Nephron (organoid): ENCODE data around the gene U2SURP.

Source experiments
- H3K27ac Mint-ChIP-seq, 3 experiments: 2 replicates each; pipeline ENCODE4 v1.8.0; 2020; ENCODE audit warnings: mixed read lengths in 3 of 3, mild to moderate bottlenecking in 2 of 3, moderate library complexity in 1 of 3
- H3K27me3 Mint-ChIP-seq: 2 replicates; pipeline ENCODE4 v1.8.0; 2021; ENCODE audit warnings: low read depth, mild to moderate bottlenecking, moderate library complexity, mixed read lengths
- H3K36me3 Mint-ChIP-seq: 2 replicates; pipeline ENCODE4 v1.8.0; 2020; ENCODE audit warnings: low read depth, mixed read lengths
- H3K4me1 Mint-ChIP-seq: 2 replicates; pipeline ENCODE4 v1.8.0; 2020; ENCODE audit warnings: mixed read lengths
- H3K4me3 Mint-ChIP-seq, 3 experiments: 2 replicates each; pipeline ENCODE4 v1.8.0; 2020; ENCODE audit warnings: mild to moderate bottlenecking in 3 of 3, mixed read lengths in 3 of 3, moderate library complexity in 2 of 3
- H3K9me3 Mint-ChIP-seq: 2 replicates; pipeline ENCODE4 v1.8.0; 2020; ENCODE audit warnings: mixed read lengths
- TF ChIP-seq, protein P1 (sequence below), 3 experiments: fragments of 200-600 bp; sonication (generic); IDR thresholded peaks; one replicate each; pipeline ENCODE4 v1.5.0; 2021; ENCODE audit warnings: antibody characterized with exemption in 3 of 3; ENCODE audit not compliant: unreplicated experiment in 3 of 3

U2SURP gene

DNA sequence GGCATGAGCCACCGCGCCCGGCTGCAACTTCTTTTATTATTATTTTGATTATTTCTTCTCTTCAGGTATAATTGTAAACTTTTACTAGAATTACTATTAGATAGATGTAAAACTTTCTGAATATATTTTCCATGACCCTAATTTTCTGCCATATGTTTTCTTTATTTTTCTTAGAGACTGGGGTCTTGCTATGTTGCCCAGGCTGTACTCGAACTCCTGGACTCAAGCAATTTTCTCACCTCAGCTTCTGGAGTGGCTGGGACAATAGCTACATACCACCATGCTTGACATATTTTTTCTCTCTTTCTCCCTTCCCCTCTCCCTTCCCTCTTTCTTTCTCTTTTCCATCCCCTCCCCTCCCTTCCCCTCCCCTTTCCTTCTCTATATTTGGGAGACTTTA lies 88.6 kb downstream of the U2SURP start:
- no peak overlapping the region for H3K4me3 Mint-ChIP-seq
- TF ChIP-seq, protein P1, sequence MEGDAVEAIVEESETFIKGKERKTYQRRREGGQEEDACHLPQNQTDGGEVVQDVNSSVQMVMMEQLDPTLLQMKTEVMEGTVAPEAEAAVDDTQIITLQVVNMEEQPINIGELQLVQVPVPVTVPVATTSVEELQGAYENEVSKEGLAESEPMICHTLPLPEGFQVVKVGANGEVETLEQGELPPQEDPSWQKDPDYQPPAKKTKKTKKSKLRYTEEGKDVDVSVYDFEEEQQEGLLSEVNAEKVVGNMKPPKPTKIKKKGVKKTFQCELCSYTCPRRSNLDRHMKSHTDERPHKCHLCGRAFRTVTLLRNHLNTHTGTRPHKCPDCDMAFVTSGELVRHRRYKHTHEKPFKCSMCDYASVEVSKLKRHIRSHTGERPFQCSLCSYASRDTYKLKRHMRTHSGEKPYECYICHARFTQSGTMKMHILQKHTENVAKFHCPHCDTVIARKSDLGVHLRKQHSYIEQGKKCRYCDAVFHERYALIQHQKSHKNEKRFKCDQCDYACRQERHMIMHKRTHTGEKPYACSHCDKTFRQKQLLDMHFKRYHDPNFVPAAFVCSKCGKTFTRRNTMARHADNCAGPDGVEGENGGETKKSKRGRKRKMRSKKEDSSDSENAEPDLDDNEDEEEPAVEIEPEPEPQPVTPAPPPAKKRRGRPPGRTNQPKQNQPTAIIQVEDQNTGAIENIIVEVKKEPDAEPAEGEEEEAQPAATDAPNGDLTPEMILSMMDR (IDR thresholded peaks at IDR 0.05; ENCODE audit: unreplicated experiment in 3 of 3) = no peak
- H3K27ac Mint-ChIP-seq = peak overlapping the region; percentile 9 to 71 (median 37)
- peaks cover 8% of the 10 kb centered on the region for H3K36me3 Mint-ChIP-seq
- no peaks in the 10 kb centered on the region for H3K27me3 Mint-ChIP-seq
- peaks cover 9% of the 10 kb centered on the region for H3K4me1 Mint-ChIP-seq
- H3K9me3 Mint-ChIP-seq = peaks cover 12% of the 10 kb centered on the region

DNA sequence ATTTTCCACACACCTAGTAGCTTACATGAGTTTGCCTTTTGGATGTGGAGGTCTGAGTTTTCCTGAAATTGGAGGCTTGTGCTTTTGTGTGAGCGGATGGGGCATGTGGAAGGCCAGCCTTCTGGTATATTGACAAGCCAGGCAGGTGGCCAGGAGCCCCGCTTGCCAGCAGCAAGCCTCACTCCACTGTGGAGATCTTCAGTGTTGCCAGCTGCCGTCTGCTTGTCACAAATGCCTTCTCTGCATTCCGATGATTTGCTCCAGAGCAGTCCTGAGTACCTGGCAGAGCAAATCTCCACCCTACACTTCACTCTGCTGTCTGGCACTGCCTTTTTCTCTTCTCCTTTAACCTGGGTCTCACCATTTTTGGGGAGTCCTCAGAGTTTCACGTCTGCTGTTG lies 89.1 kb downstream of the U2SURP start:
- Mint-ChIP-seq H3K27me3 (no peaks in the 10 kb centered on the region), H3K4me1 (peaks cover 9% of the 10 kb centered on the region), H3K27ac (peak overlapping the region; percentile 9 to 71 (median 37)), H3K4me3 (no peak overlapping the region), H3K36me3 (peaks cover 5% of the 10 kb centered on the region), H3K9me3 (peaks cover 9% of the 10 kb centered on the region)
- TF ChIP-seq, protein P1 (IDR thresholded peaks at IDR 0.05; ENCODE audit: unreplicated experiment in 3 of 3) = no peak

DNA sequence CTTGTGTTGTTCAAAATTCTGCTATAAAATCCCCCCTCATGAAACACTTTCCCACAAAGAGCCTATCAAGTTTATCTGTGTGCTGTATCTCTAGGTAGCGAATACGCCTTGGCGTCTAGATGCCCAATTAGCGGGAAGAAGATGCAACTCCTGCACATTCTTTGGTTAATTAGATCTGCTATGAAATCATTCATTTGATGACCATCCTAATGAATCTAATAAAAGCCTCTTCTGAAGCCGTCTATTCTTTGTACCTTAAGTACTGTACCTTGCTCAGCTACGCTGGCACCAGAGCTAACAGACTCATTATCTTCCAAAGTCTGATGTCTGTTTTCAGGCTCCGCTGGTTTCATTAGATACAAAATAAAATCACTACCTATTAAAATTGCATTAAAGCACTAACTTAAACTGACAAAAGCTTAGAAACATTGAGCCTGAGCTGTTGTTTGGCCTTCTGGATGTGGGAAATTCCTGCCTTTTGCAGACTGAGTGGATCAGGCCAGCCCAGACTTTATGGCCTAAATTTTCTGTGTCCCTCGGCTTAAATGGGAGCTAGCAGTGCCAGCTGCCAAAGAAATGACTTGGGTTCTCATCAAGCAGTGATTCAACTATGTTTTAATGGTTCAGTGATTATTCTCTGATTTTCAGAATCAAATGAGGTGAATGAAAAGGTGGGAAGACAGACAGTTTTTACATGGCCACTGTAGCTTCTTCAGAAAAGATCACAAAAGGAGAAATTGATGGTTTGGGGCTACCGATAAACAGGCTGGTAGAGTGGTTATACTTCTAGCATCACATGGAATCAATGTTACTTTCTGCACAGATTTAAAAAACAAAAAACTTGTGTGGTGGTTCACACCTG lies 89.8 kb downstream of the U2SURP start:
- TF ChIP-seq, protein P1 (IDR thresholded peaks at IDR 0.05; ENCODE audit: unreplicated experiment in 3 of 3) = no peak
- Mint-ChIP-seq H3K9me3 (peaks cover 11% of the 10 kb centered on the region), H3K27me3 (no peaks in the 10 kb centered on the region), H3K27ac (peak overlapping the region; percentile 9 to 54 (median 37)), H3K4me1 (peaks cover 9% of the 10 kb centered on the region), H3K4me3 (no peak overlapping the region), H3K36me3 (peaks cover 5% of the 10 kb centered on the region)

DNA sequence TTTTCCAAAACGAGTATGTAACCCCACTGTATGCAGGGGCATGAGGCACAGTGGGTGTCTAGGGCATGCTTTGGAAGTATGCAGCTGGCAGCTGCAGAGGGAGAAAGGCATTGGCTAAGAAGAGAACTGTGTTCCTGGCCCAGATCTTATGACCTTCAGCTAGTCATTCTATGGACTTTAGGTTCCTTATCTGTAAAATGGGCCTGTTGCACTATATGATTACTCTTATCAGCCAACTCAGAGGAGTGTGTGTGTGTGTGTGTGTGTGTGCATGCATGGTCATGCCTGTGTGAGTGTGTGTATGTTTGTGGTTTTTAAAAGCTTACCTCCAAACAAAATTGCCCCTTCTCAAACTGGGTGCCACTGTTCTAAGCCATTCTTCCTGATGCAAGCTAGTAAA lies 90.8 kb downstream of the U2SURP start:
- H3K36me3 Mint-ChIP-seq = peaks cover 5% of the 10 kb centered on the region
- peaks cover 9% of the 10 kb centered on the region for H3K4me1 Mint-ChIP-seq
- peaks cover 11% of the 10 kb centered on the region for H3K9me3 Mint-ChIP-seq
- no peak overlapping the region for H3K4me3 Mint-ChIP-seq
- H3K27ac Mint-ChIP-seq = no peak overlapping the region
- TF ChIP-seq, protein P1 (IDR thresholded peaks at IDR 0.05; ENCODE audit: unreplicated experiment in 3 of 3) = no peak
- H3K27me3 Mint-ChIP-seq = no peaks in the 10 kb centered on the region

DNA sequence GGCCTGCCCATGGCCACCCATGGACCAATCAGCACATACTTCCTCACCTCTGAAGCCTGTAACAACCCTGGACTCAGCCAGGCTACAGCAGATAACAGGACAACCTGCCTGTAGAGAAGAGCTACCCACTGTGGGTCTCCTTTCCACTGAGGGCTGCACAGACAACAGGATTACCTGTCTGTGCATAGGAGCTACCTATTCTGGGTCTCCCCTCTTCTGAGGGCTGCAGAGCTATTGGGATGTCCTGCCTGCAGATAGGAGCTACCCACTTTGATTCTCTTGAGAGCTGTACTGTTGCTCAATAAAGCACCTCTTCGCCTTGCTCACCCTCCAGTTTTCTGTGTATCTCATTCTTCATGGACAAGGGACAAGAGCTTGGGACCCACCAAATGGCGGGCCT lies 94.4 kb downstream of the U2SURP start:
- Mint-ChIP-seq H3K27ac (no peak overlapping the region), H3K4me1 (peaks cover 20% of the 10 kb centered on the region), H3K36me3 (no peaks in the 10 kb centered on the region), H3K9me3 (peaks cover 2% of the 10 kb centered on the region), H3K4me3 (no peak overlapping the region), H3K27me3 (no peaks in the 10 kb centered on the region)
- TF ChIP-seq, protein P1 (IDR thresholded peaks at IDR 0.05; ENCODE audit: unreplicated experiment in 3 of 3) = no peak
